ENCODE results near the gene ANKRD13B.

- TF ChIP-seq EGR1 (IDR thresholded peaks at IDR 0.05) (no peak), FOXM1 (IDR thresholded peaks at IDR 0.05; ENCODE audit: borderline replicate concordance, low read depth) (no peak), CREB1 (IDR thresholded peaks at IDR 0.05; ENCODE audit: low read depth) (no peak)
Observed at GRCh38 chr17:29585080-29585751, 7.7 kb upstream of the ANKRD13B start.

All from Ishikawa (cell line).